ENCODE data around the gene BRWD1.
A peak's percentile ranks its signal among the peaks of the same experiment; 100 is the strongest.

The BRWD1 gene

GRCh38 chr21:39313571-39314142, at the start of gene BRWD1:
TSS of gene BRWD1 (minus strand) at chr21:39313632. CDS start at chr21:39313491, 141 bp downstream.
- peak; percentile 81 for DNase-seq

GRCh38 chr21:39362733-39363132, 49.3 kb upstream of the BRWD1 start:
- no peak for DNase-seq

GRCh38 chr21:39359382-39359781, 46.0 kb upstream of the BRWD1 start:
- no peak for DNase-seq

GRCh38 chr21:39353295-39353694, 39.9 kb upstream of the BRWD1 start:
- no peak for DNase-seq

- no peak for DNase-seq
Observed at GRCh38 chr21:39350094-39351005, 36.9 kb upstream of the BRWD1 start.

GRCh38 chr21:39349211-39350093, 36.0 kb upstream of the BRWD1 start:
- DNase-seq: peak; percentile 93

- peak; percentile 37 for DNase-seq
Observed at GRCh38 chr21:39348355-39349210, 35.2 kb upstream of the BRWD1 start, which contains the start of gene HMGN1. TSS of gene HMGN1 (minus strand) at chr21:39349088. CDS start at chr21:39348917, 171 bp downstream.

GRCh38 chr21:39348040-39348354, 34.6 kb upstream of the BRWD1 start:
- DNase-seq: no peak

GRCh38 chr21:39347537-39347936, 34.1 kb upstream of the BRWD1 start:
- DNase-seq: no peak

- no peak for DNase-seq
Observed at GRCh38 chr21:39346671-39347331, 33.4 kb upstream of the BRWD1 start.

- DNase-seq: no peak
Observed at GRCh38 chr21:39346206-39346605, 32.8 kb upstream of the BRWD1 start.

- no peak for DNase-seq
Observed at GRCh38 chr21:39345440-39345839, 32.0 kb upstream of the BRWD1 start.

- DNase-seq: no peak
Observed at GRCh38 chr21:39344848-39345247, 31.4 kb upstream of the BRWD1 start.

- DNase-seq: no peak
Observed at GRCh38 chr21:39341249-39341923, 28.0 kb upstream of the BRWD1 start.

GRCh38 chr21:39340687-39341086, 27.3 kb upstream of the BRWD1 start:
- no peak for DNase-seq

GRCh38 chr21:39339231-39339630, 25.8 kb upstream of the BRWD1 start:
- no peak for DNase-seq

- no peak for DNase-seq
Observed at GRCh38 chr21:39336457-39337008, 23.1 kb upstream of the BRWD1 start.

GRCh38 chr21:39334611-39335010, 21.2 kb upstream of the BRWD1 start:
- no peak for DNase-seq

GRCh38 chr21:39332175-39332574, 18.7 kb upstream of the BRWD1 start:
- DNase-seq: no peak

- no peak for DNase-seq
Observed at GRCh38 chr21:39330001-39330400, 16.6 kb upstream of the BRWD1 start.

GRCh38 chr21:39327727-39328126, 14.3 kb upstream of the BRWD1 start:
- DNase-seq: no peak

Data from T1000 (cell line).